Measurements from ENCODE around the gene TTLL10. TPM values are rescaled to one million over a fixed set of nuclear protein-coding genes. Genes with fewer than 3 reads are reported as not detected.

Gene TTLL10
- total RNA-seq, 1 donor from 2014 or later, result 5.5 TPM

- H3K27ac Mint-ChIP-seq, result no peak overlapping the region
- H3K9me3 Mint-ChIP-seq (ENCODE audit: low read depth), result no peaks in the 10 kb centered on the region
- no peak for DNase-seq (ENCODE audit: low spot score, unreplicated experiment)
- TF ChIP-seq, protein P1, sequence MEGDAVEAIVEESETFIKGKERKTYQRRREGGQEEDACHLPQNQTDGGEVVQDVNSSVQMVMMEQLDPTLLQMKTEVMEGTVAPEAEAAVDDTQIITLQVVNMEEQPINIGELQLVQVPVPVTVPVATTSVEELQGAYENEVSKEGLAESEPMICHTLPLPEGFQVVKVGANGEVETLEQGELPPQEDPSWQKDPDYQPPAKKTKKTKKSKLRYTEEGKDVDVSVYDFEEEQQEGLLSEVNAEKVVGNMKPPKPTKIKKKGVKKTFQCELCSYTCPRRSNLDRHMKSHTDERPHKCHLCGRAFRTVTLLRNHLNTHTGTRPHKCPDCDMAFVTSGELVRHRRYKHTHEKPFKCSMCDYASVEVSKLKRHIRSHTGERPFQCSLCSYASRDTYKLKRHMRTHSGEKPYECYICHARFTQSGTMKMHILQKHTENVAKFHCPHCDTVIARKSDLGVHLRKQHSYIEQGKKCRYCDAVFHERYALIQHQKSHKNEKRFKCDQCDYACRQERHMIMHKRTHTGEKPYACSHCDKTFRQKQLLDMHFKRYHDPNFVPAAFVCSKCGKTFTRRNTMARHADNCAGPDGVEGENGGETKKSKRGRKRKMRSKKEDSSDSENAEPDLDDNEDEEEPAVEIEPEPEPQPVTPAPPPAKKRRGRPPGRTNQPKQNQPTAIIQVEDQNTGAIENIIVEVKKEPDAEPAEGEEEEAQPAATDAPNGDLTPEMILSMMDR (IDR thresholded peaks at IDR 0.05; ENCODE audit: unreplicated experiment), result no peak
- H3K4me1 Mint-ChIP-seq (ENCODE audit: low read depth), result no peaks in the 10 kb centered on the region
- no peaks in the 10 kb centered on the region for H3K36me3 Mint-ChIP-seq (ENCODE audit: insufficient read depth)
- no peak overlapping the region for H3K4me3 Mint-ChIP-seq (ENCODE audit: low read depth)
- peaks cover 3% of the 10 kb centered on the region for H3K27me3 Mint-ChIP-seq
Measured at GRCh38 chr1:1244192-1244811, 70.6 kb downstream of the TTLL10 start.

DNA sequence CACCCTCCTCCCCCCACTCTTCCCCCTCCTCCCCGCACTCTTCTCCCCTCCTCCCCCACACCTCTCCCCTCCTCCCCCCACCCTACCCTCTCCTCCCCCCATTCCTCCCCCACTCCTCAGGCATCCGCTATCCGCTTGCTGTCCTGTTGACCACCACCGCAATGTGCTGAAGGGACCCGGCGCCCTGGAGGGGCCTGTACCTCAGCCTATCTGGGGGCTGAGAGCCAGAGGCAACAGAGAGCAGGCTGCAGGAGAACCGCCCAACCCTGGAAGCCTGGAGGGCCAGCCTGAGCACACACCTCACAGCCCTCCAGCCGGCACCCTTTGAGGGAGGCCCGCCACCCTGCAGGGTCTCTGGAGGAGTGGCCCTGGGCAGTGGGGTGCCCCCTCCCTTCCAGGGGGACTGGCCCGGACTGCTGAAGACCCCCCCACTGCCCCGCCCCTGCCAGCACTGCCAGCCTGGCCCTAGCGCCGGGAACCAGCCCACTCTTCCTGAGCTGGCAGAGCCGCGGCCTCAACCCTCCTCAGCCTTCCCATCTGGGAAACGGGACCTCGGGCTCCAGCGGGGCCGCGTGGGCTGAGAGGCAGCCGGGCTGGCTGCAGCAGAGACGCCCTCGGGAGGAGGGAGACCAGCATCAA lies 71.6 kb downstream of the TTLL10 start:
- H3K9me3 Mint-ChIP-seq (ENCODE audit: low read depth), result no peaks in the 10 kb centered on the region
- TF ChIP-seq, protein P1 (IDR thresholded peaks at IDR 0.05; ENCODE audit: unreplicated experiment), result no peak
- H3K27ac Mint-ChIP-seq, result no peak overlapping the region
- no peaks in the 10 kb centered on the region for H3K4me1 Mint-ChIP-seq (ENCODE audit: low read depth)
- no peak for DNase-seq (ENCODE audit: low spot score, unreplicated experiment)
- no peak overlapping the region for H3K4me3 Mint-ChIP-seq (ENCODE audit: low read depth)
- no peaks in the 10 kb centered on the region for H3K36me3 Mint-ChIP-seq (ENCODE audit: insufficient read depth)
- peaks cover 3% of the 10 kb centered on the region for H3K27me3 Mint-ChIP-seq

DNA sequence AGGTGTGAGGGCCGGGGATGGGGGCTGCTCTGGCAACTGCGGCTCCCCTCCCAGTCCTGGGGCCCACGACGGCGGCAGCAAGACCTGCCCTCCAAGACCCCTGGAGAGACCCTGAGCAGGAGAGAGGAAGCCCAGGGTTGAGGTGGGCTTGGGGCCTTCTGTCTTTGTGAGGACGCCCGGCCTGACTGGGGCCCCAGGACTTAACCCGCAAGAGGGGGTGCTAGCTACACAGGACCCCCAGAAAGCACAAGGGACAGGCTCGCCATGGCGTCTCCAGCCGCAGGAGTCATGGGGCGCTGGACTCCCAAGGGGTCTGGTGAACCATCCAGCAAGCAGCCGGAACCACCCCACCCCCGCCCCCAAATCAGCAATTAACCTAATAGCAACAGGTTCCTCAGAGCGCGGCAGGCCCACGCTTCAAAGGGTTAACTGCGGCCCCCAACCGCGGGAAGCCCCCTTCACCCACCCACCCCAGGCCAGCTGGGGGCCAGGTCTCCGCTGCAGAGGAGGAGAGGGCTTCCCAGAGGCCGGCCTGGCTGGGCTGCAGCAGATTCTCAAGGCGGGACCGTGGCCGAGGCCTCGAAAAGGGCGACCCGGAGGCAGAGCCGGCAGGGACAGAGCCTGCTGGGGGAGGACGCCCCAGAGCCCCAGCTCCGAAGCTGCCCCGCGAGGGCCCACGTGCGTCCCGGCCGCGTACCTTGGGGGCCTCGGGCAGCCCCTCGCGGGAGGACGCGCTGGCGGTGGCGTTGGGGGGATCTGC lies 72.3 kb downstream of the TTLL10 start:
- Mint-ChIP-seq H3K4me3 (ENCODE audit: low read depth) (no peak overlapping the region), H3K27me3 (peaks cover 3% of the 10 kb centered on the region), H3K36me3 (ENCODE audit: insufficient read depth) (no peaks in the 10 kb centered on the region), H3K4me1 (ENCODE audit: low read depth) (no peaks in the 10 kb centered on the region), H3K9me3 (ENCODE audit: low read depth) (no peaks in the 10 kb centered on the region), H3K27ac (no peak overlapping the region)
- no peak for DNase-seq (ENCODE audit: low spot score, unreplicated experiment)
- TF ChIP-seq, protein P1 (IDR thresholded peaks at IDR 0.05; ENCODE audit: unreplicated experiment), result no peak

- TF ChIP-seq, protein P1 (IDR thresholded peaks at IDR 0.05; ENCODE audit: unreplicated experiment), result no peak
- Mint-ChIP-seq H3K4me1 (ENCODE audit: low read depth) (no peaks in the 10 kb centered on the region), H3K27ac (no peak within 1 kb of the TSS), H3K4me3 (ENCODE audit: low read depth) (no peak within 1 kb of the TSS), H3K36me3 (ENCODE audit: insufficient read depth) (no peaks in the 10 kb centered on the region), H3K9me3 (ENCODE audit: low read depth) (no peaks in the 10 kb centered on the region), H3K27me3 (peaks cover 3% of the 10 kb centered on the region)
- DNase-seq (ENCODE audit: low spot score, unreplicated experiment), result no peak
Measured at GRCh38 chr1:1246577-1247340, 73.1 kb downstream of the TTLL10 start, which contains the start of gene C1QTNF12. C1QTNF12 (minus strand) TSS chr1:1246722; CDS start chr1:1246690, 32 bp downstream.

All from progenitor cell of endocrine pancreas (in vitro differentiated cells).